HK-2 (cell line): ENCODE results near the gene ECE2.

Experiments
- DNase-seq: peaks from one replicate; pipeline ENCODE4 v3.0.0-alpha.2; 2018; ENCODE audit not compliant: unreplicated experiment

ECE2 gene

GRCh38 chr3:184314700-184315542 is 39.1 kb downstream of the ECE2 start:
- peak; percentile 68 for DNase-seq

- DNase-seq, result no peak
Measured at GRCh38 chr3:184315543-184315867, 39.7 kb downstream of the ECE2 start.

DNA sequence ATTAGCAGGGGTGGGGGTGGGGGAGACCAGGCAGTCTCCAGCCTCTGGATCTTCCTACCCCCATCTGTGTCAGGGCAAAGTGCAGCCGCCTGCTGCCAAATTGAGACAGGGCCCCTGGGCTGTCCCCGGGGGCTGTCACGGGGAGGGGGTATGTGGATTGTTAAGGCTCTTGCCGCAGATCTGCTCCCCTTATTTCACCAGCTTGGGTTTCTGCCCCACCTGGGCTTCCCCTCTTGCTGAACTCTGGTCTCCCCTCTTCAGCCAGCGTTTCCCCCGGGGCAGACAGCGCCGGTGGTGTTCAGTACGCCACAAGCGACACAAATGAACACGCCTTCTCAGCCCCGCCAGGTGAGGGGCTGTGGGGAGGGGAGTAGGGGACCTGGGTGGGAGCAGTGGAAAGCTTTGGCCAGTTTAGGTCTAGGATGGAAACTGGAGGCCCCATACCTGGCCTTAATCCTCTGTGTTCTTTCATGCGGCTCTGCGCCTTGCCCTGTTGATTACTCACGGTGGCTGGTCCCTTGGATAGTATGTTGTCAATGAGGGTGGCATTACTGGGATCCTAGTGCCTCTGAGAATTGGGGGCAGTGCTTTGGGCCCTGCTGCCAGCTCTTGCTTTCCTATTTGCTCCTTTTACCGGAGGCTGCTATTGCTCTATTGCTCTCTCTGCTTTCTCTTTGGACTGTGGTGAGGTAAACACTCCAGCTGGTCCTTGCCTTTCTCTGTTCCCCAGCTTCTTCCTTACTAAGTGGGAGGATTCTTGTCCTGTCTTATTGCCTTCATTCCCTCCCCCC is 40.2 kb downstream of the ECE2 start:
- DNase-seq, result no peak

- no peak for DNase-seq
Measured at GRCh38 chr3:184316792-184317191, 41.0 kb downstream of the ECE2 start.

GRCh38 chr3:184317201-184317600 is 41.4 kb downstream of the ECE2 start:
- no peak for DNase-seq

DNA sequence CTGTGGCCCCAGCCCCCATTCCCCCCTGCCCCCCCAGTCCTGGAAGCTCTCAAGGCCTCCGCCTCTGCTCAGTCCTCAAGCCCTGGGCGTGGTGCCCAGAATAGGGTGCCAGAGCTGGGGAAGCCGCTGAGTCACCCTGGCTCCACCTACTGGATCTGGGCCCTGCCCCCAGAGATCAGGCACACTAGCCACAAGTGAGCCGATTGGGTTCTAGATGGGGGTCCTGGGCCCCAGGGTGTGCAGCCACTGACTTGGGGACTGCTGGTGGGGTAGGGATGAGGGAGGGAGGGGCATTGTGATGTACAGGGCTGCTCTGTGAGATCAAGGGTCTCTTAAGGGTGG is 44.3 kb downstream of the ECE2 start:
- DNase-seq, result peak; percentile 95

DNA sequence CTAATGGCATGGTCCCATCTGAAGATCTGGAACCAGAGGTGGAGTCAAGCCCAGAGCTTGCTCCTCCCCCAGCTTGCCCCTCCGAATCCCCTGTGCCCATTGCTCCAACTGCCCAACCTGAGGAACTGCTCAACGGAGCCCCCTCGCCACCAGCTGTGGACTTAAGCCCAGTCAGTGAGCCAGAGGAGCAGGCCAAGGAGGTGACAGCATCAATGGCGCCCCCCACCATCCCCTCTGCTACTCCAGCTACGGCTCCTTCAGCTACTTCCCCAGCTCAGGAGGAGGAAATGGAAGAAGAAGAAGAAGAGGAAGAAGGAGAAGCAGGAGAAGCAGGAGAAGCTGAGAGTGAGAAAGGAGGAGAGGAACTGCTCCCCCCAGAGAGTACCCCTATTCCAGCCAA is 45.8 kb downstream of the ECE2 start:
- DNase-seq, result no peak

DNA sequence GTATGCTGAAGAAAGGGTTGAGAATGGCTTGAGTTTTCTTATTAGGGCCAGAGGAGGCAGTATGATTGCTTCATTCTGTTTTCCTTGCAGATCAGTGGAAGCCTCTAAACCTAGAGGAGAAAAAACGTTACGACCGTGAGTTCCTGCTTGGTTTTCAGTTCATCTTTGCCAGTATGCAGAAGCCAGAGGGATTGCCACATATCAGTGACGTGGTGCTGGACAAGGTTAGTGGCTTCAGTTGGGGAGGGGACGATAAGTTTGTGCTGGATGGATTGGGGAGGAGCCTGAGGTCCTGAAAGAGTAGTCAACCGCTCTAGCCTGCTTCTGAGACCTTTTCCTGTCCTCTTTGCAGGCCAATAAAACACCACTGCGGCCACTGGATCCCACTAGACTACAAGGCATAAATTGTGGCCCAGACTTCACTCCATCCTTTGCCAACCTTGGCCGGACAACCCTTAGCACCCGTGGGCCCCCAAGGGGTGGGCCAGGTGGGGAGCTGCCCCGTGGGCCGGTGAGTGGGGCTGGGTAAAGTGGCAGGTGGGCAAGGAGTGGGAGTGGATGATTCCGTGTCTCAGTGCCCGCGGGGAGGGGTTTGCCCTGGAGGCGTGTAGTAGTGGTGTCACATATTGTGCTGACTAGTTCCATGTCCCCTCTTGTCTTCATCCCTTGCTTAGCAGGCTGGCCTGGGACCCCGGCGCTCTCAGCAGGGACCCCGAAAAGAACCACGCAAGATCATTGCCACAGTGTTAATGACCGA is 47.1 kb downstream of the ECE2 start:
- no peak for DNase-seq

DNA sequence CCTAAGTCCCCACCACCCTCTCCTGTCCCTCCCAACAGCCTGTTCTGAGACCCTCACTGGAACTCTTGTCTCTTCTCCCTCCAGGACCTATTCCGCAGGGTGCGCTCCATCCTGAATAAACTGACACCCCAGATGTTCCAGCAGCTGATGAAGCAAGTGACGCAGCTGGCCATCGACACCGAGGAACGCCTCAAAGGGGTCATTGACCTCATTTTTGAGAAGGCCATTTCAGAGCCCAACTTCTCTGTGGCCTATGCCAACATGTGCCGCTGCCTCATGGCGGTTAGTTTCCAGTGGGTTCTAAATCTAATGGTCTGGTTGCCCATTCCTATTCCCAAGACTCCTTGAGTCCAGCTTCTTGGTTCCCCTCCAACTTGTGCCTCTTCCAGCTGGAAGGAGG is 47.9 kb downstream of the ECE2 start:
- DNase-seq, result no peak

GRCh38 chr3:184325269-184325668 is 49.4 kb downstream of the ECE2 start:
- no peak for DNase-seq

- no peak for DNase-seq
Measured at GRCh38 chr3:184325715-184326369, 50.0 kb downstream of the ECE2 start.

- no peak for DNase-seq
Measured at GRCh38 chr3:184327171-184327570, 51.3 kb downstream of the ECE2 start.

DNA sequence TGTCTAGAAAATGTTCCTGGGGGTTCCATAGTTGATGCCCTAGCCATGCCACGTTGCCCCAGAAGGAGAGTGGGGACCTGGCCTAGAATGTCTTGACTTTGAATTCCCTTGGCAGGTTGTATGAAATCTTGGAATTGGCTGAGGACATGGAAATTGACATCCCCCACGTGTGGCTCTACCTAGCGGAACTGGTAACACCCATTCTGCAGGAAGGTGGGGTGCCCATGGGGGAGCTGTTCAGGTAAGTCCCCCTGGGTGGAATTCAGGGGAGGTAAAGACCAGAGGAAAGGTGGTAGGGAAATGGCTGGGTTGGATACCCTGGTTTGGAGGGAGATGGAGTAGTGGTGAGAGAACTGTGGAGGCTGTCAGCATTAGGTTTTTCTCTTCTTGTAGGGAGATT is 52.7 kb downstream of the ECE2 start:
- no peak for DNase-seq

DNA sequence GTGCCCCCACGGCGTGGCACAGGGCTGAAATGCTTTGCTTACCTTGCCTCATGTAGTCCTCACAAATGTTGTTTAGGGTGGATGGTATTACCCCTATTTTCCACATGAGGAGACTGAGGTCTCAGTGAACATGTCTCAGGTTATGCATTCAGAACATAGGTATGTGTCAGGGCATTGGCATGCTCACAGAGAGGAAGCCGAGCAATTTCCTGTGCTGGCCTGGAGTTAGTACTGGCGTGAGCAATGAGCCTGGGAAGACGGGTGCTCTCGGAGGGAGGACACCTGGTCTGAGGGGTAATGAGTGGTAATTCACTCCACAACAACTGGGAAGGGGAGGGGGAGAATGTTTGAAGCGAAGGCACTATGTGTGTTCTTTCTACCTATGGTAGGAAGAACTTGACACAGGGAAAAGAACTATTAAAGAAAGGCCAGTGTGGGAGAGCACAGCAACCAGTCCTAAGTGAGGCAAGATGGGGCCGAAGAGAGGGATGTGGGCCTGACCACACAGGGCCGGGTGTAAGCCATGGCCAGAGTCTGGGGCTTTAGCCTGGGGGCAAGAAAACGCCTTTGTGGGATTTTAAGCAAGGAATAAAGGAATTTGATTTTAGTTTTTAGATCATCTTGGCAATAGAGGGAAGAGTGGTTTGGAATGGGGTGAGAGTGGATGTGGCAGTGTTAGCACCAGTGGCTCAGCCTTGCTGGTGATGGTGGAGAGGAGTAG is 56.7 kb downstream of the ECE2 start:
- DNase-seq, result peak; percentile 83

DNA sequence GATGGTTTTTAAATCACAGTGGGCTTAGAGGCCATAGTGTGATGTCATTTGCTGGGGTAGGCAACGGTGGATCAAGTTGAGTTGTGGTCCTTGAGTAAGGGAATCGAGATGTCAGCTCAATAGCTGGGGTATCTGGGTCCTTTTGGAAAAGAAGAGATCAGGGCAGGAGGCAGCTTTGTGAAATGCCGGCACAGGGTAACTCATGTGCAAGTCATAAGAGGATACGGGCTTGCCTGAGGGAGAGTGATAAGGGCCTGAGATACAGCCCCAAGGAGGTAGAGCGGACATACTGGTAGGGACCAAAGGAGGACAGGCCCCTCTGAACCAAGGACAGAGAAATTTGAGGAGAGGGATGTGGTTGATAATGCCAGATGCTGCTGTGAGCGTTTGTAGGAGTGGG is 57.4 kb downstream of the ECE2 start:
- DNase-seq, result no peak

DNA sequence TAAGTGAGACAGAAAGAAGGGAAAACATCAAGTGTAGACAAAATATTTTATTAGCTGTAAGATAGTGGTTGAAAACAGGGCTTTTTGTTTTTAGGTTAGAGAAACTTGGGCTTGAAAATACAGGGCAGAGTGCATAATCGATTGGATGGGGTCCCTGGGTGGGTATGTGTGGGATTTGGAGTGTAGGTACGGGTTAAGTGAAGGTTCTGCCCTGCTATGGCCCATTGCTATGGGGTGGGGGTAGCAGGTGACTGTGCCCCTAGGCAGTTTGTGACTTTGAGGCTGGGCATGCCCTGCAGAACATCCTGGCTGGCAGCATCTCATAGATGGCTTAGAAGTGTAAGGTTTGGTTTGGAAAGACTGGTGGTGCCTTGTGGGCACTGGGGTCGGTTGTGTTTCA is 57.9 kb downstream of the ECE2 start:
- DNase-seq, result no peak

- peak; percentile 73 for DNase-seq
Measured at GRCh38 chr3:184334470-184335158, 58.8 kb downstream of the ECE2 start.

DNA sequence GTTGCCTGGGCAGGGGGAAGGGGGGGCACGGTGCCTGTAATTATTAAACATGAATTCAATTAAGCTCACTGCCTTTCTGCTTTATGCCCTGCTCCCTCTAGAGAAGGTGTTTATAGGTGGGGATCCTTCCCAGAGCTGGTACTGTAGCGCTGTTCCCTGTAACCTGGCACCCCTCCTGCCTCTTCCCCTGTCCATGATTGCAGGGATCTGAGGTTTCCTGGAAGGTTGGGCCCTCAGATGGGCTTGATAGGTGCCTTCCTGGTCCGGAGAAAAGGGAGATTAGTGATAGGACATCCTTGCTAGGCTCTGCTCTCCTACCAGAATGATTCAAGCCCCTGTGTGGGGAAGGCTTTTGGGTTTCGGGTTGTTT is 59.5 kb downstream of the ECE2 start:
- DNase-seq, result no peak

GRCh38 chr3:184335661-184336546 is 60.1 kb downstream of the ECE2 start:
- peak; percentile 89 for DNase-seq
